Right lobe of liver (tissue), 6 donors: ENCODE measurements around the gene ENO2. TPM values are rescaled to one million over a fixed set of nuclear protein-coding genes. Genes with fewer than 3 reads are reported as not detected.
"Not testable (repeated sequence)": the region's sequence is repeated elsewhere in the genome, so short reads cannot be mapped to it uniquely, and the experiment has no call there.

Source experiments
- ATAC-seq, 4 donors: fragments of 200-7000 bp; cut with Tn5 transposase; one replicate each; pipeline ENCODE4 v1.9.1; 2020; ENCODE audit warnings: mild to moderate bottlenecking in 4 of 4, moderate library complexity in 4 of 4
- DNase-seq, 3 donors: peaks; one replicate each; pipeline ENCODE4 v3.0.0-alpha.2; 2020
- H3K27ac ChIP-seq, 3 donors: fragments of 200-600 bp; one replicate each; pipeline ENCODE4 v1.8.0; 2022
- H3K27me3 ChIP-seq, 2 donors: fragments of 200-600 bp; one replicate each; pipeline ENCODE4 v1.8.0; 2022
- H3K36me3 ChIP-seq, 4 donors: fragments of 200-600 bp; sonication (generic) in 1 of 4; one replicate each; pipeline versions ENCODE4 v1.5.1 to v1.8.0; 2017 to 2022; ENCODE audit warnings: control low read depth in 1 of 4
- H3K4me1 ChIP-seq, 4 donors: fragments of 200-600 bp; sonication (generic) in 1 of 4; one replicate each; pipeline versions ENCODE4 v1.5.1 to v1.8.0; 2017 to 2022; ENCODE audit warnings: control low read depth in 1 of 4
- H3K4me3 ChIP-seq, 3 donors: fragments of 200-600 bp; one replicate each; pipeline ENCODE4 v1.8.0; 2022
- H3K9me3 ChIP-seq, 4 donors: fragments of 200-600 bp; sonication (generic) in 1 of 4; one replicate each; pipeline versions ENCODE4 v1.5.1 to v1.8.0; 2017 to 2022; ENCODE audit warnings: control low read depth in 1 of 4
- POLR2A ChIP-seq: fragments of 450-650 bp; IDR thresholded peaks from one replicate; pipeline ENCODE4 v1.6.1; 2017; ENCODE audit warnings: antibody characterized with exemption, mild to moderate bottlenecking
- WGBS: methylation state at CpG from one replicate; pipeline ENCODE4 v1.1.6; 2018; ENCODE audit warnings: low coverage, low lambda C conversion rate; ENCODE audit not compliant: insufficient coverage; ENCODE audit errors: missing lambda C conversion rate; 5-methylcytosine and 5-hydroxymethylcytosine counted together
- intact Hi-C, 2 donors: fragments of 100-400 bp; cut with DNase I; formaldehyde crosslinking; loops; one replicate each; pipeline versions ENCODE4 v1.11.2 to v1.14.1; 2022
- total RNA-seq, 6 experiments: library from RNA; depleted of rRNA in 2 of 6; stranded (reverse); fragments of >200 nt in 2 of 6; fragmentation: NEBNext Ultra II Directional in 3 of 6; extraction: Animal tissue kit (Norgen Biotek cat#: 25700) in 3 of 6; gene quantifications; one replicate each; pipeline versions ENCODE4 v1.1.0 to v1.2.4, GENCODE V29; 2016 to 2023
- TF ChIP-seq, protein P1 (sequence below), 4 donors: fragments of 200-600 bp in 3 of 4; fragments of 450-650 bp in 1 of 4; IDR thresholded peaks; one replicate each; pipeline versions ENCODE4 v1.5.1 to v1.8.0; 2016 to 2022; ENCODE audit warnings: antibody characterized with exemption in 4 of 4, mild to moderate bottlenecking in 2 of 4
- donor health status: DM: no; HTN: yes; CAD: no.
- donor health status: DM: no; HTN: no; CAD: no.
- donor health status: DM: no; HTN: no; CAD: no.
- donor health status: DM: no; HTN: yes; CAD: no.
- donor health status: DM: no; HTN: yes; CAD: no.

Gene ENO2
- total RNA-seq, 6 experiments from 2014 or later, result 1.1 to 9.3 (median 2.0) TPM

DNA sequence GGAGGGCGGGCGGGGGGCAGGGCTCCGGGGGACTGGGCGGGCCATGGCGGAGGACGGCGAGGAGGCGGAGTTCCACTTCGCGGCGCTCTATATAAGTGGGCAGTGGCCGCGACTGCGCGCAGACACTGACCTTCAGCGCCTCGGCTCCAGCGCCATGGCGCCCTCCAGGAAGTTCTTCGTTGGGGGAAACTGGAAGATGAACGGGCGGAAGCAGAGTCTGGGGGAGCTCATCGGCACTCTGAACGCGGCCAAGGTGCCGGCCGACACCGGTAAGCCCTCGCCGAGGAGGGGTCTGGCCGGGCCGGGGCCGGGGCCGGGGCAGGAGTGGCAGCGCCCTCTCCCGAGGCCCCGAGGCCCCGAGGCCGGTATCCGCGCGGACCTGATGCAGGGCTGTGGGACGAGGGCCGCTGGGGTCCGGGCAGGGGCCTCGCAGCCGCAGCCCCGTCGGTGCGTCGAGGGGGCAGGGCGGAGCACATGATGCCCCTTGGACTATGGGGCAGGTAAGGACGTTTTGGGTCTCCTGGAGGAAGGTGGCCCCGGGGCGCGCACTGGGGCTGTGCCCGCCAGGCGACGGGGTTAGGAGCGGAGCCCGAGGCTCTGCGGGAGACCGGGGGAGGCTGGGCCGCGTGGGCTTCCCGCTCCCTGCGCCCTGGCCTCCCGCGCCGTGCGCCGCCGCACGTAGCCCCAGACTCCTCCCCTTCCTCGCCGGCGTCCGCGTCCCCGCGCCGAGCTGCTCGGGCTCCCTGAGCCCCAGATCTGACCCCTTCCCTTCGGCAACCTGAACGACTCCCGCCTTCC, 46.8 kb upstream of the ENO2 start, which contains the start of gene TPI1:
TPI1 (plus strand) TSS at position 119 of the 798 bp plus-strand sequence; CDS start at position 155, 36 bp downstream.
- Histone ChIP-seq H3K4me1 (peaks cover 0 to 33% (median 10%) of the 10 kb centered on the region in 4 donors), H3K36me3 (peaks cover 0 to 27% (median 12%) of the 10 kb centered on the region in 4 donors), H3K27ac (peak within 1 kb of the TSS; percentile 93 to 97 (median 93)), H3K4me3 (peak within 1 kb of the TSS; percentile 93 to 98 (median 96)), H3K27me3 (no peaks in the 10 kb centered on the region), H3K9me3 (no peaks in the 10 kb centered on the region)
- intact Hi-C loops, result no loop called here
- ATAC-seq, result peak; percentile 74 to 88 (median 84)
- 3% methylated on average over 10 of the region's 86 CpGs for WGBS
- DNase-seq, result peak; percentile 90 to 93 (median 92)
- peak; percentile 98 for TF ChIP-seq POLR2A
- TF ChIP-seq, protein P1, sequence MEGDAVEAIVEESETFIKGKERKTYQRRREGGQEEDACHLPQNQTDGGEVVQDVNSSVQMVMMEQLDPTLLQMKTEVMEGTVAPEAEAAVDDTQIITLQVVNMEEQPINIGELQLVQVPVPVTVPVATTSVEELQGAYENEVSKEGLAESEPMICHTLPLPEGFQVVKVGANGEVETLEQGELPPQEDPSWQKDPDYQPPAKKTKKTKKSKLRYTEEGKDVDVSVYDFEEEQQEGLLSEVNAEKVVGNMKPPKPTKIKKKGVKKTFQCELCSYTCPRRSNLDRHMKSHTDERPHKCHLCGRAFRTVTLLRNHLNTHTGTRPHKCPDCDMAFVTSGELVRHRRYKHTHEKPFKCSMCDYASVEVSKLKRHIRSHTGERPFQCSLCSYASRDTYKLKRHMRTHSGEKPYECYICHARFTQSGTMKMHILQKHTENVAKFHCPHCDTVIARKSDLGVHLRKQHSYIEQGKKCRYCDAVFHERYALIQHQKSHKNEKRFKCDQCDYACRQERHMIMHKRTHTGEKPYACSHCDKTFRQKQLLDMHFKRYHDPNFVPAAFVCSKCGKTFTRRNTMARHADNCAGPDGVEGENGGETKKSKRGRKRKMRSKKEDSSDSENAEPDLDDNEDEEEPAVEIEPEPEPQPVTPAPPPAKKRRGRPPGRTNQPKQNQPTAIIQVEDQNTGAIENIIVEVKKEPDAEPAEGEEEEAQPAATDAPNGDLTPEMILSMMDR (IDR thresholded peaks at IDR 0.05), result no peak

DNA sequence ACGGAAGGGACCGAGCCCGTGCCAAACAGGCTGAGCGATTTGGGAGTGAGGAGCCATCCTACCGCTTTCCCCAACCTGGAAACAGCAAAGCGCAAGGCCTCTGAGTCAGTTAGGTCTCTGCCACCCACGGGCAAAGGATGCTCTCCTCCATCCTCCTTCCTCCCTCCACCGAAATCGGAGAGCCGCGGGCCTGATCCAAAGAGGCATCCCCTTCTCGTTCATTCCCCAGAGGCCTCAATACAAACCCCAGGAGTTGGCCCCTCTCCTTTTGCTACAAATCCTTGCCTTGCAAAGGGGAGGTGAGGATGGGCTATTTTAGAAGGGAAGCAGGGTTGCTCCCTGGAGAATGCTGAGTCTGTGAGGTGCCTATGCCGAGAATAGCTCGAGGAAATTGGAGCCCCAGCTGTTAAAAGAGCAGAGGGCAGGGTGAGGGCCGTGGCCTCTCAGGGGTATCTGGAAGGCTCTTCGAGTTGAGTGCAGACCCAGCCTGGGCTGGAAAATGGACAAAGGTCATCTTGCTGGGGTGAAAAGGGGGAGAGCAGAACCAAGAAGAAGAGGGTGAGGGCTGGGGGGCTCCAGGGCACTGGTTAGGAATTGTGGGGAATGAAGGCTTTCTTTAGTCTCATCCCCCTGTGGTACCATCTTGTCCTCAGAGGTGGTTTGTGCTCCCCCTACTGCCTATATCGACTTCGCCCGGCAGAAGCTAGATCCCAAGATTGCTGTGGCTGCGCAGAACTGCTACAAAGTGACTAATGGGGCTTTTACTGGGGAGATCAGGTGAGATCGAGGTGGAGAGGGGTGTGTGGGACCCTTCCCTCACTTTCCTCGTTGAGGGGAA, 46.0 kb upstream of the ENO2 start:
- intact Hi-C loops, result no loop called here
- no peak for TF ChIP-seq POLR2A
- TF ChIP-seq, protein P1 (IDR thresholded peaks at IDR 0.05), result no peak
- WGBS, result 3% methylated on average over 19 of the region's 22 CpGs
- Histone ChIP-seq H3K36me3 (peaks cover 0 to 22% (median 12%) of the 10 kb centered on the region in 4 donors), H3K27me3 (no peaks in the 10 kb centered on the region), H3K4me1 (peaks cover 0 to 33% (median 10%) of the 10 kb centered on the region in 4 donors), H3K4me3 (peak overlapping the region; percentile 93 to 98 (median 96)), H3K9me3 (no peaks in the 10 kb centered on the region), H3K27ac (peak overlapping the region; percentile 93 to 97 (median 93))
- no peak for DNase-seq
- ATAC-seq, result no peak

DNA sequence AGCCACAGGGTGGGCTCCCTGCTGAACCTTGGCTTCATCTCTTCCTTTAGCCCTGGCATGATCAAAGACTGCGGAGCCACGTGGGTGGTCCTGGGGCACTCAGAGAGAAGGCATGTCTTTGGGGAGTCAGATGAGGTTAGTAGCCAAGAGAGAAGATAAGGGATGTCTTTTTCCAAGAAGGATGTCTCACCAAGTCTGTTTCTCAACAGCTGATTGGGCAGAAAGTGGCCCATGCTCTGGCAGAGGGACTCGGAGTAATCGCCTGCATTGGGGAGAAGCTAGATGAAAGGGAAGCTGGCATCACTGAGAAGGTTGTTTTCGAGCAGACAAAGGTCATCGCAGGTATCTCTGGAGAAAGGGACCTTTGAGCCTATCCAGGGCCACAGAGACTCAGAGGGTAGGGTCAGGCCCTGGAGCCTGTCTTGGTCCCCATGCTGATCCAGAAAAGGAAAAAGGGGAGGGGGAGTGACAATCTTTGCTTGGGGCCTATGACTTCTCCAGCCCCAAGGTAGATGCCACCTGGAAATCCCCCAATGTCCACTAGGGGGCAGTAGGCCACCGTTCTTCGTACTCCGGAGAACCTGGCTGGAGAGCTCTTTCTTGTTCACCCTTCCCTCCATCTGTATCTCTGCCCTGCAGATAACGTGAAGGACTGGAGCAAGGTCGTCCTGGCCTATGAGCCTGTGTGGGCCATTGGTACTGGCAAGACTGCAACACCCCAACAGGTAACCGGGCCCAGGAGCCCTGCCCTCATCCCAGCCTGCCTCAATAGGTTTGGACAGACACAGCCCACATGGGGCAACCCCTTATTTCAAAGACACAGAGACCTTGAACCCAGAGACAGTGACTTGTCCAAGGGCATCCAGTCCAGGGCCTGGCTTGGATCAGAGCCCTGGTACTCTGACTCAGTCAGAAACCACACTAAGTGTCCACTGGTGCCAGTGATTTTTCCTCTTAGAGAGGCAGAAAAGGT, 45.0 kb upstream of the ENO2 start:
- no peak for TF ChIP-seq POLR2A
- TF ChIP-seq, protein P1 (IDR thresholded peaks at IDR 0.05), result peak; percentile 85 to 96 (median 94)
- Histone ChIP-seq H3K4me3 (peak overlapping the region in 2 of 3 donors; percentile 93 to 96), H3K27me3 (no peaks in the 10 kb centered on the region), H3K4me1 (peaks cover 0 to 38% (median 12%) of the 10 kb centered on the region in 4 donors), H3K27ac (peak overlapping the region in 1 of 3 donors; percentile 93), H3K9me3 (no peaks in the 10 kb centered on the region), H3K36me3 (peaks cover 0 to 22% (median 12%) of the 10 kb centered on the region in 4 donors)
- 14% methylated on average over 9 of the region's 12 CpGs for WGBS
- peak in 3 of 4 donors; percentile 9 to 17 (median 10) for ATAC-seq
- DNase-seq, result peak; percentile 71 to 81 (median 77)
- intact Hi-C loops, result no loop called here

DNA sequence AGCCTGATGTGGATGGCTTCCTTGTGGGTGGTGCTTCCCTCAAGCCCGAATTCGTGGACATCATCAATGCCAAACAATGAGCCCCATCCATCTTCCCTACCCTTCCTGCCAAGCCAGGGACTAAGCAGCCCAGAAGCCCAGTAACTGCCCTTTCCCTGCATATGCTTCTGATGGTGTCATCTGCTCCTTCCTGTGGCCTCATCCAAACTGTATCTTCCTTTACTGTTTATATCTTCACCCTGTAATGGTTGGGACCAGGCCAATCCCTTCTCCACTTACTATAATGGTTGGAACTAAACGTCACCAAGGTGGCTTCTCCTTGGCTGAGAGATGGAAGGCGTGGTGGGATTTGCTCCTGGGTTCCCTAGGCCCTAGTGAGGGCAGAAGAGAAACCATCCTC, 44.1 kb upstream of the ENO2 start:
- H3K4me3 ChIP-seq, ATAC-seq, intact Hi-C loops, H3K27me3 ChIP-seq, H3K27ac ChIP-seq, H3K9me3 ChIP-seq: not testable (repeated sequence)
- 0% methylated on average over 1 of the region's 4 CpGs for WGBS
- DNase-seq, result peak in 1 of 3 donors; percentile 11
- Histone ChIP-seq H3K4me1 (peaks cover 0 to 38% (median 12%) of the 10 kb centered on the region in 4 donors), H3K36me3 (peaks cover 0 to 22% (median 12%) of the 10 kb centered on the region in 4 donors)
